GM23338 (cell line): ENCODE data around the gene CAPZB. TPM values are rescaled to one million over a fixed set of nuclear protein-coding genes. Genes with fewer than 3 reads are reported as not detected.

Experiments used
- ATAC-seq: fragments of 200-7000 bp; cut with Tn5 transposase; 3 replicates; pipeline ENCODE4 v1.9.1; 2020
- DNase-seq: peaks from one replicate; pipeline ENCODE4 v3.0.0-alpha.2; 2015; ENCODE audit warnings: low spot score
- H2AFZ ChIP-seq: fragments of 200-600 bp; sonication (generic); 2 replicates; pipeline ENCODE4 v1.8.0; 2016; ENCODE audit warnings: antibody characterized with exemption, mild to moderate bottlenecking, moderate library complexity
- H3F3A ChIP-seq: fragments of 200-600 bp; sonication (generic); replicated peaks from 2 replicates; pipeline ENCODE4 v1.8.0; 2017; ENCODE audit warnings: antibody characterized with exemption, mixed run types, low read depth
- H3K27ac ChIP-seq: fragments of 200-600 bp; sonication (generic); 2 replicates; pipeline ENCODE4 v1.6.1; 2016; ENCODE audit warnings: low read depth
- H3K27me3 ChIP-seq: fragments of 200-600 bp; sonication (generic); 2 replicates; pipeline ENCODE4 v1.8.0; 2016; ENCODE audit warnings: mild to moderate bottlenecking, mixed run types, moderate library complexity; ENCODE audit not compliant: insufficient read depth
- H3K36me3 ChIP-seq: fragments of 200-600 bp; sonication (generic); 2 replicates; pipeline ENCODE4 v1.8.0; 2016; ENCODE audit warnings: mild to moderate bottlenecking; ENCODE audit not compliant: insufficient read depth
- H3K4me1 ChIP-seq: fragments of 200-600 bp; sonication (generic); 2 replicates; pipeline ENCODE4 v1.8.0; 2016; ENCODE audit warnings: mild to moderate bottlenecking, moderate library complexity; ENCODE audit not compliant: insufficient read depth
- H3K4me2 ChIP-seq: fragments of 200-600 bp; sonication (generic); 2 replicates; pipeline ENCODE4 v1.7.1; 2017; ENCODE audit warnings: mixed run types
- H3K4me3 ChIP-seq: fragments of 200-600 bp; sonication (generic); 2 replicates; pipeline ENCODE4 v1.6.1; 2016; ENCODE audit warnings: mixed run types
- H3K79me2 ChIP-seq: fragments of 200-600 bp; sonication (generic); replicated peaks from 2 replicates; pipeline ENCODE4 v1.8.0; 2017; ENCODE audit warnings: mild to moderate bottlenecking; ENCODE audit not compliant: insufficient read depth
- H3K9me2 ChIP-seq: fragments of 200-600 bp; sonication (generic); 2 replicates; pipeline ENCODE4 v1.8.0; 2017; ENCODE audit not compliant: insufficient read depth
- H4K20me1 ChIP-seq: fragments of 200-600 bp; sonication (generic); replicated peaks from 2 replicates; pipeline ENCODE4 v1.8.0; 2017; ENCODE audit warnings: mild to moderate bottlenecking; ENCODE audit not compliant: insufficient read depth
- H3K27ac Mint-ChIP-seq: 2 replicates; pipeline ENCODE4 v1.8.0; 2020; ENCODE audit warnings: inconsistent platforms, mild to moderate bottlenecking, moderate library complexity, mixed read lengths
- H3K27me3 Mint-ChIP-seq: 3 replicates; pipeline ENCODE4 v1.8.0; 2022; ENCODE audit warnings: low read depth, mild to moderate bottlenecking, moderate library complexity, mixed read lengths, inconsistent platforms; ENCODE audit not compliant: insufficient read depth, poor library complexity
- H3K36me3 Mint-ChIP-seq: 3 replicates; pipeline ENCODE4 v1.8.0; 2021; ENCODE audit warnings: low read depth, mild to moderate bottlenecking, inconsistent platforms, moderate library complexity, mixed read lengths
- H3K4me1 Mint-ChIP-seq: 3 replicates; pipeline ENCODE4 v1.8.0; 2020; ENCODE audit warnings: mild to moderate bottlenecking, inconsistent platforms, mixed read lengths
- H3K4me3 Mint-ChIP-seq: 3 replicates; pipeline ENCODE4 v1.8.0; 2021; ENCODE audit warnings: moderate library complexity, mild to moderate bottlenecking, inconsistent platforms, mixed read lengths
- H3K9me3 Mint-ChIP-seq: 3 replicates; pipeline ENCODE4 v1.8.0; 2020; ENCODE audit warnings: moderate library complexity, mild to moderate bottlenecking, inconsistent platforms, mixed read lengths
- CREB1 ChIP-seq: fragments of 250-450 bp; sonication (Bioruptor Pico); IDR thresholded peaks from 2 replicates; pipeline ENCODE4 v1.5.0; 2020; ENCODE audit warnings: low read depth, mild to moderate bottlenecking, moderate library complexity
- CTCF ChIP-seq, 2 experiments: fragments of 200-600 bp in 1 of 2; sonication (generic) in 1 of 2; conservative IDR thresholded peaks; 2 replicates each; pipeline versions ENCODE4 v1.5.1 to v1.6.1; 2016 to 2017; ENCODE audit warnings: antibody characterized with exemption in 2 of 2, low read depth in 2 of 2, mild to moderate bottlenecking in 2 of 2, moderate library complexity in 1 of 2
- ETS1 ChIP-seq: IDR thresholded peaks from 2 replicates; pipeline ENCODE4 v1.6.1; 2016; ENCODE audit warnings: antibody characterized with exemption
- EZH2 ChIP-seq: fragments of 200-600 bp; sonication (generic); IDR thresholded peaks from one replicate; pipeline ENCODE4 v1.8.0; 2017; ENCODE audit warnings: antibody characterized with exemption, mild to moderate bottlenecking, low read depth; ENCODE audit not compliant: unreplicated experiment
- EZH2phosphoT487 ChIP-seq: fragments of 200-600 bp; sonication (generic); IDR thresholded peaks from one replicate; pipeline ENCODE4 v1.8.1; 2018; ENCODE audit warnings: antibody characterized with exemption; ENCODE audit not compliant: unreplicated experiment
- JUNB ChIP-seq: IDR thresholded peaks from one replicate; pipeline ENCODE4 v1.6.1; 2016; ENCODE audit warnings: antibody characterized with exemption; ENCODE audit not compliant: unreplicated experiment
- NANOG ChIP-seq: IDR thresholded peaks from 2 replicates; pipeline ENCODE4 v1.6.1; 2016; ENCODE audit warnings: antibody characterized with exemption, borderline replicate concordance
- POLR2AphosphoS5 ChIP-seq: IDR thresholded peaks from 2 replicates; pipeline ENCODE4 v1.6.1; 2016; ENCODE audit warnings: antibody characterized with exemption, low read depth
- STAT1 ChIP-seq: IDR thresholded peaks from one replicate; pipeline ENCODE4 v1.6.1; 2016; ENCODE audit warnings: antibody characterized with exemption; ENCODE audit not compliant: unreplicated experiment
- ZNF114 ChIP-seq: fragments of 250-450 bp; sonication (Bioruptor Pico); IDR thresholded peaks from 2 replicates; pipeline ENCODE4 v1.5.0; 2020; ENCODE audit warnings: mild to moderate bottlenecking, moderate library complexity
- polyA plus RNA-seq: library from polyadenylated mRNA; unstranded; fragments of >200 nt; fragmentation: Nextera tagmentation; extraction: Ambion mirVana; gene quantifications from 2 replicates; pipeline ENCODE4 v1.2.1, GENCODE V29; 2016
- total RNA-seq: library from RNA; depleted of rRNA; stranded (reverse); fragments of >200 nt; shearing (Covaris generic); gene quantifications from 2 replicates; pipeline ENCODE4 v1.2.3, GENCODE V29; 2014
- TF ChIP-seq, protein P1 (sequence below): fragments of 250-450 bp; sonication (Bioruptor Pico); IDR thresholded peaks from 2 replicates; pipeline ENCODE4 v1.5.0; 2020; ENCODE audit warnings: mild to moderate bottlenecking, moderate library complexity

CAPZB gene
- total and polyA plus RNA-seq, 2 experiments from 2014 or later: 195 to 348 TPM

- no peak for TF ChIP-seq CTCF (conservative IDR thresholded peaks at IDR 0.05; ENCODE audit: low read depth in 2 of 2)
Observed at GRCh38 chr1:19432943-19433718, 52.2 kb downstream of the CAPZB start (continued).

GRCh38 chr1:19430121-19431068 lies 54.9 kb downstream of the CAPZB start:
- H3K27ac ChIP-seq: no peak overlapping the region
- no peak overlapping the region for H2AFZ ChIP-seq
- DNase-seq: no peak
- H3K9me2 ChIP-seq: no peaks in the 10 kb centered on the region
- no peak for ATAC-seq
- no peak overlapping the region for H3K4me3 ChIP-seq
- peaks cover 100% of the 10 kb centered on the region for H3K79me2 ChIP-seq
- Mint-ChIP-seq H3K27me3 (peaks cover 4% of the 10 kb centered on the region), H3K4me3 (no peak overlapping the region), H3K36me3 (peaks cover 6% of the 10 kb centered on the region; the same call in 2 of the 3 replicates), H3K27ac (peak overlapping the region; percentile 11; the same call in 1 of the 2 replicates), H3K4me1 (peaks cover 27% of the 10 kb centered on the region), H3K9me3 (no peaks in the 10 kb centered on the region)
- no peaks in the 10 kb centered on the region for H3K36me3 ChIP-seq
- no peaks in the 10 kb centered on the region for H3K27me3 ChIP-seq
- no peak overlapping the region for H3K4me2 ChIP-seq
- peaks cover 21% of the 10 kb centered on the region for H3K4me1 ChIP-seq
- H3F3A ChIP-seq: 0 out of 2 replicates have a peak, but pooled peaks cover under 1% of the 10 kb centered on the region
- H4K20me1 ChIP-seq: peaks cover 90% of the 10 kb centered on the region
- no peak for TF ChIP-seq CTCF (conservative IDR thresholded peaks at IDR 0.05; ENCODE audit: low read depth in 2 of 2)
- TF ChIP-seq POLR2AphosphoS5: no peak
- TF ChIP-seq, protein P1, sequence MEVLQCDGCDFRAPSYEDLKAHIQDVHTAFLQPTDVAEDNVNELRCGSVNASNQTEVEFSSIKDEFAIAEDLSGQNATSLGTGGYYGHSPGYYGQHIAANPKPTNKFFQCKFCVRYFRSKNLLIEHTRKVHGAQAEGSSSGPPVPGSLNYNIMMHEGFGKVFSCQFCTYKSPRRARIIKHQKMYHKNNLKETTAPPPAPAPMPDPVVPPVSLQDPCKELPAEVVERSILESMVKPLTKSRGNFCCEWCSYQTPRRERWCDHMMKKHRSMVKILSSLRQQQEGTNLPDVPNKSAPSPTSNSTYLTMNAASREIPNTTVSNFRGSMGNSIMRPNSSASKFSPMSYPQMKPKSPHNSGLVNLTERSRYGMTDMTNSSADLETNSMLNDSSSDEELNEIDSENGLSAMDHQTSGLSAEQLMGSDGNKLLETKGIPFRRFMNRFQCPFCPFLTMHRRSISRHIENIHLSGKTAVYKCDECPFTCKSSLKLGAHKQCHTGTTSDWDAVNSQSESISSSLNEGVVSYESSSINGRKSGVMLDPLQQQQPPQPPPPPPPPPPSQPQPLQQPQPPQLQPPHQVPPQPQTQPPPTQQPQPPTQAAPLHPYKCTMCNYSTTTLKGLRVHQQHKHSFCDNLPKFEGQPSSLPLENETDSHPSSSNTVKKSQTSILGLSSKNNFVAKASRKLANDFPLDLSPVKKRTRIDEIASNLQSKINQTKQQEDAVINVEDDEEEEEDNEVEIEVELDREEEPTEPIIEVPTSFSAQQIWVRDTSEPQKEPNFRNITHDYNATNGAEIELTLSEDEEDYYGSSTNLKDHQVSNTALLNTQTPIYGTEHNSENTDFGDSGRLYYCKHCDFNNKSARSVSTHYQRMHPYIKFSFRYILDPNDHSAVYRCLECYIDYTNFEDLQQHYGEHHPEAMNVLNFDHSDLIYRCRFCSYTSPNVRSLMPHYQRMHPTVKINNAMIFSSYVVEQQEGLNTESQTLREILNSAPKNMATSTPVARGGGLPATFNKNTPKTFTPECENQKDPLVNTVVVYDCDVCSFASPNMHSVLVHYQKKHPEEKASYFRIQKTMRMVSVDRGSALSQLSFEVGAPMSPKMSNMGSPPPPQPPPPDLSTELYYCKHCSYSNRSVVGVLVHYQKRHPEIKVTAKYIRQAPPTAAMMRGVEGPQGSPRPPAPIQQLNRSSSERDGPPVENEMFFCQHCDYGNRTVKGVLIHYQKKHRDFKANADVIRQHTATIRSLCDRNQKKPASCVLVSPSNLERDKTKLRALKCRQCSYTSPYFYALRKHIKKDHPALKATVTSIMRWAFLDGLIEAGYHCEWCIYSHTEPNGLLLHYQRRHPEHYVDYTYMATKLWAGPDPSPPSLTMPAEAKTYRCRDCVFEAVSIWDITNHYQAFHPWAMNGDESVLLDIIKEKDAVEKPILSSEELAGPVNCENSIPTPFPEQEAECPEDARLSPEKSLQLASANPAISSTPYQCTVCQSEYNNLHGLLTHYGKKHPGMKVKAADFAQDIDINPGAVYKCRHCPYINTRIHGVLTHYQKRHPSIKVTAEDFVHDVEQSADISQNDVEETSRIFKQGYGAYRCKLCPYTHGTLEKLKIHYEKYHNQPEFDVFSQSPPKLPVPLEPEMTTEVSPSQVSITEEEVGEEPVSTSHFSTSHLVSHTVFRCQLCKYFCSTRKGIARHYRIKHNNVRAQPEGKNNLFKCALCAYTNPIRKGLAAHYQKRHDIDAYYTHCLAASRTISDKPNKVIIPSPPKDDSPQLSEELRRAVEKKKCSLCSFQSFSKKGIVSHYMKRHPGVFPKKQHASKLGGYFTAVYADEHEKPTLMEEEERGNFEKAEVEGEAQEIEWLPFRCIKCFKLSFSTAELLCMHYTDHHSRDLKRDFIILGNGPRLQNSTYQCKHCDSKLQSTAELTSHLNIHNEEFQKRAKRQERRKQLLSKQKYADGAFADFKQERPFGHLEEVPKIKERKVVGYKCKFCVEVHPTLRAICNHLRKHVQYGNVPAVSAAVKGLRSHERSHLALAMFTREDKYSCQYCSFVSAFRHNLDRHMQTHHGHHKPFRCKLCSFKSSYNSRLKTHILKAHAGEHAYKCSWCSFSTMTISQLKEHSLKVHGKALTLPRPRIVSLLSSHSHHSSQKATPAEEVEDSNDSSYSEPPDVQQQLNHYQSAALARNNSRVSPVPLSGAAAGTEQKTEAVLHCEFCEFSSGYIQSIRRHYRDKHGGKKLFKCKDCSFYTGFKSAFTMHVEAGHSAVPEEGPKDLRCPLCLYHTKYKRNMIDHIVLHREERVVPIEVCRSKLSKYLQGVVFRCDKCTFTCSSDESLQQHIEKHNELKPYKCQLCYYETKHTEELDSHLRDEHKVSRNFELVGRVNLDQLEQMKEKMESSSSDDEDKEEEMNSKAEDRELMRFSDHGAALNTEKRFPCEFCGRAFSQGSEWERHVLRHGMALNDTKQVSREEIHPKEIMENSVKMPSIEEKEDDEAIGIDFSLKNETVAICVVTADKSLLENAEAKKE (CRISPR knock-in tag): no peak
- TF ChIP-seq EZH2phosphoT487: no peak
- no peak for TF ChIP-seq ZNF114 (CRISPR knock-in tag)
- TF ChIP-seq NANOG: no peak
- TF ChIP-seq EZH2: no peak
- TF ChIP-seq STAT1: no peak
- TF ChIP-seq CREB1 (CRISPR knock-in tag): no peak
- no peak for TF ChIP-seq ETS1
- TF ChIP-seq JUNB: no peak
